GM10266 (cell line): ENCODE data around the gene PIAS4.

Experiments
- DNase-seq: peaks from one replicate; pipeline ENCODE4 v3.0.0; 2012; ENCODE audit errors: extremely low spot score
- CTCF ChIP-seq: IDR thresholded peaks from 2 replicates; pipeline ENCODE4 v1.5.1; 2012; ENCODE audit warnings: mild to moderate bottlenecking, low read depth; ENCODE audit not compliant: control insufficient read depth, insufficient read depth; ENCODE audit errors: missing control alignments

The PIAS4 gene

GRCh38 chr19:4077007-4077374 lies 69.5 kb downstream of the PIAS4 start:
- TF ChIP-seq CTCF: no peak

GRCh38 chr19:4077800-4078684 lies 70.5 kb downstream of the PIAS4 start:
- no peak for TF ChIP-seq CTCF
- peak; percentile 77 for DNase-seq

More at GRCh38 chr19:4077007-4077374, 69.5 kb downstream of the PIAS4 start:
- DNase-seq: no peak

- DNase-seq: no peak
- TF ChIP-seq CTCF: no peak
These were observed 72.9 kb downstream of the PIAS4 start for GRCh38 chr19:4080473-4080872.

- DNase-seq: no peak
- TF ChIP-seq CTCF: no peak
These were observed 74.0 kb downstream of the PIAS4 start for GRCh38 chr19:4081441-4082129.

- no peak for DNase-seq
- TF ChIP-seq CTCF: no peak
These were observed 74.6 kb downstream of the PIAS4 start for GRCh38 chr19:4082172-4082571.

- peak; percentile 69 for DNase-seq
- no peak for TF ChIP-seq CTCF
These were observed 76.4 kb downstream of the PIAS4 start for GRCh38 chr19:4083677-4084546.
